GM19328 (cell line): Measurements from ENCODE around the gene LGMN.
"Not testable (repeated sequence)": the region's sequence is repeated elsewhere in the genome, so short reads cannot be mapped to it uniquely, and the experiment has no call there.

Experiments
- ATAC-seq: cut with Tn5 transposase; IDR thresholded peaks from one replicate; pipeline ENCODE4 v1.9.1; 2021; ENCODE audit warnings: mild to moderate bottlenecking, moderate library complexity; ENCODE audit not compliant: unreplicated experiment

The LGMN gene

DNA sequence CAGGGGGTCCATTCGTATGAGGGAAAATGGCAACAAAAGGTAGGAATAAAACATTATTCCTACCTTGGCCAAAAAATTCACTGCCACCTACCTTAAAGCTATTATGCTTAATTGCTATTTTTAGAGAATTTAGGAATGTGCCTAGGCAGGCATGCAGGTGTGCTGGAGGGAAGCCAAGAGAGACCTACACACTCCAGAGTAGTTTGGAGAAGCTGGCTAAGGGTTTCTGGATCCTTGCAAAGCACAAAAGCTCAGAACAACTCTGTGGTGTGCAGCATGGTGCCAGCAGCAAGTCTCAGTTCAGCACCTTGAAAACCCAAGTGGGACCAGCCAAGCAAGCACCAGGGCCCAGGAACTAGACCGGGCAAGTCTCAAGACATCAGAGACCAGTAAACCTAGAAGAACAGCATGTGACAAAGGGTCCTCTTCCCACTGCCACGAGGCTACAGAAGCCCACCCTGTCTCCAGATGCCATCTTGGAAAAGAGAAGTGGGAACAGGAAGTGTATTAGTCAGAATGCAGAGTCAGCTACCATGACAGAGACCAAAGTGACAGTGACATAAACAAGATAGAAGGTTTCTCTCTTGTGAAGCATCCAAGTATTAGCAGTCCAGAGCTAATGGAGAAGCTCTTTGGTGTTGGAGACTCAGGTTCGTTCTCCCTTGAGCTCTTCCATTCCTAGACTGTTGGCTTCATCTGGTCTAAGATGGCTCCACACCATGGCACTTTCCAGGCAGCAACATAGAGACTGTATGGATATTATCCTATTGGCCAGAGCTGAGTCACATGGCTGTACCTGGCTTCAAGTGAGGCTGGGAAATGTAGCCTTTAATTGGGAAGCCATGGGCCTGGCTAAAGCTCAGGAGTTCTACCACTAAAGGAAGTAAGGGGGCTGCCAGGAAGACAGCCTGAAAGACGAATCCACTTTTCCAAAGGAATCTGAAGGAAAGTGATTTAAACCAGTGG lies 15.5 kb upstream of the LGMN start:
- not testable (repeated sequence) for ATAC-seq

DNA sequence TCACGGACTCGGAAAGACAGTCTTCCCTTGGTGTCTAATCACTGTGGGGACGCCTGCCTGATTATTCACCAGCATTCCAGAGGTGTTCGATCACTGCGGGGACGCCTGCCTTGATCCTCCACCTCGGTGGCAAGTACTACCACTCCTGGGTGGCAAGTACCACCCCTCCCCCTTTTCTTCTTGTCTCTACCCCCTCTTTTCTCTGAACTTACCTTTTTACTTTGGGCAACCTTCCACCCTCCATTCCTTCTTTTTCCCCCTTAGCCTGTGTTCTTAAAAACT lies 12.0 kb upstream of the LGMN start:
- ATAC-seq = no peak

DNA sequence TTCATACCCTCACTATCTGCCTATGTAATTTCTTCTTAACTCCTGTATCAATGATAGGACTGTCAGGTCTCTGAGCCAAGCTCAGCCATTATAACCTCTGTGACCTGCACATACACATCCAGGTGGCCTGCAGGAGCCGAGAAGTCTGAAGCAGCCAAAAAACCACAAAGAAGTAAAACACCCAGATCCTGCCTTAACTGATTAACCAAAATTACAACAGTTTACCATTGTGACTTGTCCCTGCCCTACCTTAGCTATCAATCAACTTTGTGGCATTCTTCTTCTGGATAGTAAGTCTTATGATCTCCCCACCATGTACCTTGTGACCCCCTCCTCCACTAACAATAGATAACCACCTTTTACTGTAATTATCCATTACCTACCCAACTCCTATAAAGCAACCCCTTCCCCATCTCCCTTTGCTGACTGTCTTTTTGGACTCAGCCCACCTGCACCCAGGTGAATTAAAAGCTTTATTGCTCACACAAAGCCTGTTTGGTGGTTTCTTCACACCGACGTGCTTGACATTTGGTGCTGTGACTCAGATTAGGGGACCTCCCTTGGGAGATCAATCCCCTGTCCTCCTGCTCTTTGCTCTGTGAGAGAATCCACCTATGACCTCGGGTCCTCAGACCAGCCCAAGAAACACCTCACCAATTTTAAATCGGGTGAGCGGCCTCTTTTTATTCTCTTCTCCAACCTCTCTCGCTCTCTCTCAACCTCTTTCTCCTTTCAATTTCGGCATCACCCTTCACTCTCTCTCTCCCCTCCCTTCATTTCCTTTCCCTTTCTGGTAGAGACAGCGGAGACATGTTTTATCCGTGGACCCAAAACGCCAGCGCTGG lies 11.5 kb upstream of the LGMN start:
- ATAC-seq = no peak

GRCh38 chr14:92759300-92759678 lies 10.9 kb upstream of the LGMN start:
- ATAC-seq = no peak

- no peak for ATAC-seq
Measured at GRCh38 chr14:92756446-92756845, 8.0 kb upstream of the LGMN start.

DNA sequence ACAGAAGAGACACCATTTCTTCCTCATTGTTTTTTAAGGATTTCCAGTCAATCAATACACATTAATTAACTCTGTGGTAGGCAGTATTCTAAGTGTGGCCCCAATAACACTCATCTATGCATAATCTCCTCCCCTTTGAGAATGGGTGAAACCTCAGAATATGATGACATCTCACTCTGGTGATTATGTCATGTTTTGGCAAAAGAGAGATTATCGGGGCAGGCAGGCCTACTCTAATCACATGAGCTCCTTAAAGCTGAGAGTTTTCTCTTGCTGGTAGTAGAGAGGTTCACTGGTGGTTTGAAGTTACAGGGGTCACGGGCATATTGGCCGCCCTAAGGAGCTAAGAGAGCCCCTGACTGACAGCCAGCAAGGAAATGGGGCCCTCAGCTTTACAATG lies 7.1 kb upstream of the LGMN start:
- ATAC-seq = no peak

- ATAC-seq = no peak
Measured at GRCh38 chr14:92754966-92755365, 6.5 kb upstream of the LGMN start.

DNA sequence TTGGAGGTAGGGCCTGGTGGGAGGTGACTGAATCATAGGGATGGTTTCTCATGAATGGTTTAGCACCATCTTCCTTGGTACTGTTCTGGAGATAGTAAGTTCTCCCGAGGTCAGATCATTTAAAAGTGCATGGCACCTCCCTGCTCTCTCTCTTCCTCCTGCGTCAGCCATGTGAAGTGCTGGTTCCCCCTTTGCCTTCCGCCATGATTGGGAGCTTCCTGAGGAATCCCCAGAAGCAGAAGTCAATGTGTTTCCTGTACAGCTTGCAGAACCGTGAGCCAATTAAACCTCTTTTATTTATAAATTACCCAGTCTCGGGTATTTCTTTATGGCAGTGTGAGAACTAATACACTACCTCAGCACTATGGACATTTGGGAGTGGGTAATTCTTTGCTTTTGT lies 4.8 kb upstream of the LGMN start:
- ATAC-seq = no peak

- ATAC-seq = no peak
Measured at GRCh38 chr14:92751819-92752218, 3.4 kb upstream of the LGMN start.

GRCh38 chr14:92750994-92751400 lies 2.6 kb upstream of the LGMN start:
- no peak for ATAC-seq

DNA sequence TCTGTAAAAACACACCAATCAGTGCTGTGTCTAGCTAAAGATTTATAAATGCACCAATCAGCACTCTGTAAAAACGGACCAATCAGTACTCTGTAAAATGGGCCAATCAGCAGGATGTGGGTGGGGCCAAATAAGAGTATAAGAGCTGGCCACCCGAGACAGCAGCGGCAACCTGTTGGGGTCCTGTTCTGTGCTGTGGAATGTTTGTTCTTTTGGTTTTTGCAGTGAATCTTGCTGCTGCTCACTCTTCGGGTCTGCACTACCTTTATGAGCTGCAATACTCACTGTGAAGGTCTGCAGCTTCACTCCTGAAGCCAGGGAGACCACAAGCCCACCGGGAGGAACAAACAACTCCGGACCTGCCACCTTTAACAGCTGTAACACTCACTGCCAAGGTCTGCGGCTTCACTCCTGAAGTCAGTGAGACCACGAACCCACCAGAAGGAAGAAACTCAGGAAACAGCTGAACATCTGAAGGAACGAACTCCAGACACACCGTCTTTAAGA lies 1.8 kb upstream of the LGMN start:
- ATAC-seq = not testable (repeated sequence)

DNA sequence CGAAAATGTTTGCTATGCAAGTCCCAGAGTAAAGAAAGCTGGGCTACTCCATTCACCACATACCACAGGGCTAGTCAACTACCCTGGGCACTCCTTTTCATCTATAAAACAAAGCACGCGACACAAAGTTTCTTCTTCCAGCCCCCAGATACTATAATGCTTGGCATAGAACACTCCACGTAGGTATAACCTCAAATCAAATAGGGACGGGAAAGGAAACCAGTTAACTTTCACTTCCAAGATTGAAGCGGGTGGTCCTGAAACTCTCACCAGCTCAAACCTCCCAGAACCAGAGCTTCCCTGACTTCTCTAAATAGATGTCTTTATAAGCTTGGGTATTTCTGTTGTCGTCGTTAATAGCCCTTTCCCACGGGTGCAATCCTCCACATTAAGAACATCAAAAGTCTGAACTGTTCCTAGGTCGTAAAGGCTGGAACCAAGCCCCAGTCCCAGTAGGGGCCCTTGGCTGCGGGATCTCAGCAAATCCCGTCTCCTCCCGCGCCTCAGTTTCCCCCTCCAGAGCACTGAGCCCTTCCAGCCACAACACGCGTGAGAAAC lies 647 bp downstream of the LGMN start:
- ATAC-seq = no peak

- ATAC-seq = no peak
Measured at GRCh38 chr14:92744198-92744597, 4.2 kb downstream of the LGMN start.

- no peak for ATAC-seq
Measured at GRCh38 chr14:92740440-92740839, 8.0 kb downstream of the LGMN start.

DNA sequence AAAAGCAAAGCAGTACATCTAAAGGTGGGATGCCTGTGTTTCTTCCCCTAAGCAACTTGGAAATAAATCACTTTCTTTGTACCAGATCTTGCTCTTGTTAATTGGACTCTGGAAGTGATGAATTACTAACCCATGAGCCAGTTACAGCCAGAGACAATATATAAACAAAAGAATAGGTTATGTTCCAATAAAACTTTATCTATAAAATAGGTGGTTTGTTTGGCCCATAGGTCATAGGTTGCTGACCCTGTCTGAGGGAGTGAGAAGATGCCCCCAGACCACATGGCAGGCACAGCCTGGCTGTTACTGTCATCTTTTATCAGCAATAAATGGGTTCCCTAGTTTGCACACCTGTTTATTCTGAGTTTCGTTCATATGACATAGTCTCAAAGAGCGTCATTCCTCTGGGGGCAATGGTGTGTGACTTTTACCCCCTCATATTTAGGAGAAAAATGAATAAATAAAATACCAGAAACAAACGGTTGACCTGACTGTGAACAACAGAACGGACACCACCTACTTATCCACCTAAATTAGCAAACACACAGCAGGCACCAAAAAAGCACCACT lies 10.7 kb downstream of the LGMN start:
- ATAC-seq = no peak

- ATAC-seq = no peak
Measured at GRCh38 chr14:92737206-92737605, 11.2 kb downstream of the LGMN start.

GRCh38 chr14:92735344-92735743 lies 13.1 kb downstream of the LGMN start:
- ATAC-seq = no peak

DNA sequence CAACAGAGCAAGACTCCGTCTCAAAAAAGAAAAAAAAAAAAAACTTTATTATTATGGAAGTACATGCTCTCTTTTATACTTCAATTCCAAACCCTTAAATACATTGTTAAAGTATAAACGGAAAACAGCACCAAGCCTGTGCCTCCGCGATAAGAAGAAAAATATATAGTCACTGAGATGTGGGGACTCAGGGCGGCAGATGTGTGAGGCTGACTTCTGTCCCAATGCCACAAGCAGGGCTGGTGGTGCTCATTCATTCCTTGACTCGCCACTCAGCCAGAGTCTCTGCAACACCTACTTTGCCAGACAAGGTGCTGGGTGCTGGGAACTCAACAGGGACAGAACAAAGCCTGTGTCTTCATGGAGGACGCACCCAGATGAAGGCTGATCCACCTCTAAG lies 13.8 kb downstream of the LGMN start:
- ATAC-seq = no peak

GRCh38 chr14:92733007-92733406 lies 15.4 kb downstream of the LGMN start:
- no peak for ATAC-seq

DNA sequence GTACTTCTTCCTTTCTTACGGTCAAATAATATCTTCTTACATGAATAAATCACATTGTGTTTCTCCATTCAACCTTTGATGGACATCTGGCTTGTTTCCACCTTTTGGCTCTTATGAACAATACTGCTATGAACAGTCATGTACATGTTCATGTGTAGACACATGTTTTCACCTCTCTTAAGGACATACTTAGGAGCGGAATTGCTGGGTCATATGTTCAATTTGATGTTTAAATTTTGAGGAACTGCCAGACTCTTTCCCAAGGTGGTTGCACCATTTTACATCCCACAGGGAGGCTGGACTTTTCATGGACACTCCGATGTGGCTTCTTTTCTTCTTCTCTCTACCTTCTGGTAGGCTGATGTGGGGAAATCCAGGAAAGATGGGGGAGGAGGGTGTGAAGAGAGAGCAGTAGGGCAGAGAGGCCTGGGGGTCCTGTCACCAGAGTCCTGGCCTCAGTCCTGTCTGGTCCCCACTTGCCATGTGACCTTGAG lies 16.8 kb downstream of the LGMN start:
- no peak for ATAC-seq
